ENCODE data around the gene GLP1R.

DNA sequence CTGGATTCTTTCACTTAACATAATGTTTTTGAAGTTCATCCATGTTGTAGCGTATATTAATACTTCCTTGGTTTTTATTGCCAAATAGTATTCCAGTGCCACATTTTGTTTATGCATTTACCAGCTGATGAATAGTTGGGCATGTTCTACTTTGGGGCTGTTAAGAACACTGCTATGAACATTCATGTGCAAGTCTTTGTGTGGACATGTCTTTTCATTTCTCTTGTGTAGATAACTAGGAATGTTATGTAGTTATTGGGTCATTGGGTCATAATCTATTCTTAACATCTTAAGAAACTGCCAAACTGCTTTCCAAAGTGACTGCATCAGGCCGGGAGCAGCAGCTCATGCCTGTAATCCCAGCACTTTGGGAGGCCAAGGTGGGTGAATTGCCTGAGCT lies 43.8 kb upstream of the GLP1R start:
- TF ChIP-seq TAF1 (IDR thresholded peaks at IDR 0.05; ENCODE audit: low read depth, low read length) (no peak), POLR2AphosphoS5 (IDR thresholded peaks at IDR 0.05; ENCODE audit: low read depth, low read length) (no peak), POLR2A (IDR thresholded peaks at IDR 0.05; ENCODE audit: low read depth, low read length) (no peak)

All from GM12891 (cell line).